ENCODE results near the gene JPT1. TPM values are rescaled to one million over a fixed set of nuclear protein-coding genes. Genes with fewer than 3 reads are reported as not detected.

JPT1 gene
- total and polyA plus RNA-seq, 2 experiments from 2014 or later: 278 to 903 TPM

- Histone ChIP-seq H3K9me2 (ENCODE audit: insufficient read depth) (no peaks in the 10 kb centered on the region), H4K20me1 (replicated peaks; ENCODE audit: insufficient read depth) (peaks cover 7% of the 10 kb centered on the region; the same call in 1 of the 2 replicates), H3K4me3 (peak overlapping the region; percentile 95), H2AFZ (no peak overlapping the region), H3K4me2 (peak overlapping the region; percentile 96), H3K36me3 (ENCODE audit: insufficient read depth) (no peaks in the 10 kb centered on the region), H3K79me2 (replicated peaks; ENCODE audit: insufficient read depth) (peaks cover 7% of the 10 kb centered on the region), H3F3A (replicated peaks; ENCODE audit: low read depth) (peaks cover 52% of the 10 kb centered on the region), H3K4me1 (ENCODE audit: insufficient read depth) (peaks cover 14% of the 10 kb centered on the region), H3K27ac (ENCODE audit: low read depth) (0 out of 2 replicates have a peak overlapping the region, but pooled peaks have one; percentile 32), H3K27me3 (ENCODE audit: insufficient read depth) (no peaks in the 10 kb centered on the region)
- Mint-ChIP-seq H3K4me3 (peak overlapping the region; percentile 91), H3K36me3 (ENCODE audit: low read depth) (peaks cover 24% of the 10 kb centered on the region), H3K4me1 (peaks cover 14% of the 10 kb centered on the region), H3K27me3 (ENCODE audit: insufficient read depth, low read depth, poor library complexity) (peaks cover 35% of the 10 kb centered on the region), H3K9me3 (no peaks in the 10 kb centered on the region), H3K27ac (peak overlapping the region; percentile 90)
- ATAC-seq: no peak; the same call in 2 of the 3 replicates
- no peak for DNase-seq (ENCODE audit: low spot score)
- TF ChIP-seq ETS1 (IDR thresholded peaks at IDR 0.05) (no peak), ZNF462 (CRISPR knock-in tag; IDR thresholded peaks at IDR 0.05) (no peak), EZH2phosphoT487 (IDR thresholded peaks at IDR 0.05; ENCODE audit: unreplicated experiment) (no peak), POLR2AphosphoS5 (IDR thresholded peaks at IDR 0.05; ENCODE audit: low read depth) (peak; percentile 25; the same call in 1 of the 2 replicates)
Observed at GRCh38 chr17:75130059-75130631, 24.2 kb downstream of the JPT1 start.
